Endothelial cell of umbilical vein (primary cell): ENCODE data around the gene OCIAD1. TPM values are rescaled to one million over a fixed set of nuclear protein-coding genes. Genes with fewer than 3 reads are reported as not detected.

ENCODE experiments used
- BruUV-seq: library from RNA; stranded (reverse); fragments of 400-500 nt; replicated peaks from 2 replicates; lab custom pipeline; 2021; lab: Mats Ljungman, UMichigan
- CTCF ChIA-PET: fragments of 300-600, 350-600 bp; sonication (Branson Sonifier 250); formaldehyde crosslinking; loops from one replicate; lab custom pipeline; 2021; ENCODE audit warnings: antibody characterized with exemption, inconsistent platforms; lab: Charles Lee
- POLR2A ChIA-PET: fragments of 300-600, 350-600 bp; sonication (Branson Sonifier 250); formaldehyde crosslinking; loops from one replicate; lab custom pipeline; 2021; ENCODE audit warnings: antibody characterized with exemption, inconsistent platforms; lab: Charles Lee
- DNase-seq: peaks from one replicate; pipeline ENCODE4 v3.0.0-alpha.2; 2011; ENCODE audit warnings: low read depth, low spot score
- FAIRE-seq: peaks from 2 replicates; lab custom pipeline; 2011; peaks lifted over from hg19 to GRCh38; lab: Jason Lieb, UNC
- H2AFZ ChIP-seq: 2 replicates; pipeline ENCODE4 v1.6.0; 2012; ENCODE audit warnings: low read depth, low read length, control low read depth, inconsistent platforms
- H3K27ac ChIP-seq: 2 replicates; pipeline ENCODE4 v1.5.1; 2011; ENCODE audit warnings: low read depth, mild to moderate bottlenecking, control low read depth, low read length, moderate library complexity; ENCODE audit not compliant: insufficient read depth
- H3K27me3 ChIP-seq, 2 experiments: 2 replicates each; pipeline versions ENCODE4 v1.6.0 to v1.6.1; 2011; ENCODE audit warnings: low read length in 2 of 2, mixed read lengths in 1 of 2; ENCODE audit not compliant: control insufficient read depth in 2 of 2, insufficient read depth in 2 of 2
- H3K36me3 ChIP-seq, 2 experiments: 2 replicates in 1 of 2; 3 replicates in 1 of 2; pipeline ENCODE4 v1.5.1; 2011; ENCODE audit warnings: low read length in 2 of 2, mild to moderate bottlenecking in 1 of 2, moderate library complexity in 1 of 2; ENCODE audit not compliant: control insufficient read depth in 2 of 2, insufficient read depth in 2 of 2; ENCODE audit errors: extremely low read depth in 1 of 2
- H3K4me1 ChIP-seq: 3 replicates; pipeline ENCODE4 v1.5.1; 2011; ENCODE audit warnings: mild to moderate bottlenecking, low read length; ENCODE audit not compliant: control insufficient read depth, insufficient read depth; ENCODE audit errors: extremely low read depth
- H3K4me2 ChIP-seq: 2 replicates; pipeline ENCODE4 v1.6.1; 2011; ENCODE audit warnings: low read length, control low read depth, mixed read lengths; ENCODE audit not compliant: insufficient read depth
- H3K4me3 ChIP-seq, 3 experiments: fragments of 200-600 bp in 1 of 3; sonication (generic), shearing (Covaris generic) in 1 of 3; replicated peaks in 1 of 3; 2 replicates each; pipeline ENCODE4 v1.5.1; 2011 to 2016; ENCODE audit warnings: control low read depth in 3 of 3, low read length in 3 of 3, mild to moderate bottlenecking in 2 of 3, inconsistent platforms in 1 of 3, low read depth in 1 of 3, moderate library complexity in 1 of 3; ENCODE audit not compliant: insufficient read depth in 1 of 3
- H3K79me2 ChIP-seq: 2 replicates; pipeline ENCODE4 v1.6.0; 2012; ENCODE audit warnings: low read length, inconsistent platforms; ENCODE audit not compliant: control insufficient read depth, insufficient read depth
- H3K9ac ChIP-seq: replicated peaks from 2 replicates; pipeline ENCODE3; 2011; ENCODE audit warnings: low read length, control low read depth; ENCODE audit not compliant: insufficient read depth; ENCODE audit errors: extremely low read depth
- H3K9me1 ChIP-seq: replicated peaks from 3 replicates; pipeline ENCODE4 v1.6.0; 2011; ENCODE audit warnings: mild to moderate bottlenecking, low read length; ENCODE audit not compliant: control insufficient read depth, insufficient read depth; ENCODE audit errors: extremely low read depth
- H3K9me3 ChIP-seq: replicated peaks from 2 replicates; pipeline ENCODE4 v1.5.1; 2012; ENCODE audit warnings: low read length, inconsistent platforms; ENCODE audit not compliant: control insufficient read depth, insufficient read depth
- H4K20me1 ChIP-seq: replicated peaks from 2 replicates; pipeline ENCODE3; 2011; ENCODE audit warnings: mild to moderate bottlenecking, low read length; ENCODE audit not compliant: control insufficient read depth, insufficient read depth; ENCODE audit errors: extremely low read depth
- CTCF ChIP-seq, 2 donors: IDR thresholded peaks; 1 replicate in 1 of 2; 2 replicates in 1 of 2; pipeline ENCODE4 v1.5.1; 2011; ENCODE audit warnings: low read length in 2 of 2, mild to moderate bottlenecking in 2 of 2, moderate library complexity in 2 of 2, control low read depth in 1 of 2, inconsistent platforms in 1 of 2, low read depth in 1 of 2; ENCODE audit not compliant: insufficient read depth in 1 of 2; ENCODE audit errors: extremely low read depth in 1 of 2
- EZH2 ChIP-seq: IDR thresholded peaks from 2 replicates; pipeline ENCODE4 v1.6.1; 2012; ENCODE audit warnings: borderline replicate concordance, low read depth, mild to moderate bottlenecking, moderate library complexity, low read length, inconsistent platforms; ENCODE audit not compliant: severe bottlenecking
- FOS ChIP-seq: IDR thresholded peaks from 2 replicates; pipeline ENCODE4 v1.6.1; 2011; ENCODE audit warnings: mild to moderate bottlenecking, low read length, moderate library complexity, borderline replicate concordance; ENCODE audit not compliant: insufficient read depth
- JUN ChIP-seq: IDR thresholded peaks from 2 replicates; pipeline ENCODE4 v1.6.1; 2011; ENCODE audit warnings: borderline replicate concordance, low read depth; ENCODE audit not compliant: insufficient read length, insufficient read depth
- POLR2A ChIP-seq: IDR thresholded peaks from 2 replicates; pipeline ENCODE4 v1.6.1; 2012; ENCODE audit warnings: low read depth, mild to moderate bottlenecking, control low read depth, low read length
- POLR2AphosphoS5 ChIP-seq: IDR thresholded peaks from 2 replicates; pipeline ENCODE4 v1.6.1; 2012; ENCODE audit warnings: low read depth, mild to moderate bottlenecking, control low read depth, low read length, moderate library complexity; ENCODE audit not compliant: insufficient read depth
- dilution Hi-C: fragments of 300-500 bp; cut with MboI; formaldehyde crosslinking; loops from one replicate; pipeline ENCODE4 v1.15.0; 2019; ENCODE audit warnings: low sequenced_read_pairs; ENCODE audit not compliant: extremely low pct_ligation_motif_present
- intact Hi-C: fragments of 100-400 bp; cut with micrococcal nuclease; formaldehyde crosslinking; loops from one replicate; pipeline ENCODE4 v1.10.0; 2022
- polyA plus RNA-seq, 4 experiments: library from polyadenylated mRNA; depleted of rRNA in 3 of 4; stranded (reverse) in 3 of 4; unstranded in 1 of 4; fragments of >200 nt; gene quantifications; 2 replicates each; pipeline versions ENCODE4 v1.2.1 to v1.2.3, GENCODE V29; 2011 to 2012; ENCODE audit warnings: missing spikeins in 1 of 4
- total RNA-seq: library from RNA; stranded (reverse); gene quantifications from 2 replicates; pipeline ENCODE4 v1.2.3, GENCODE V29; 2021

The OCIAD1 gene
- total and polyA plus RNA-seq, 2 donors (not counting 3 experiments of a cell fraction or from before 2014, with no cell fraction given) = 81.7 to 101 TPM

- FAIRE-seq (no peak), DNase-seq (no peak)
- no peak overlapping the region for H3K9ac ChIP-seq
- no TSS peak for BruUV-seq
- no peak overlapping the region for H2AFZ ChIP-seq
- CTCF ChIA-PET = interaction anchor here (1.3 kb wide), 1 partner anchor 218 kb away, joined by 5 read pairs; no protein-coding TSS in a partner anchor
- intact Hi-C loops (no loop called here), dilution Hi-C loops (no loop called here)
- TF ChIP-seq CTCF (IDR thresholded peaks at IDR 0.05; ENCODE audit: extremely low read depth in 1 of 2, insufficient read depth in 1 of 2, low read depth in 1 of 2, low read length in 2 of 2) (no peak), EZH2 (no peak), FOS (no peak), POLR2A (no peak), POLR2AphosphoS5 (no peak), JUN (no peak)
- H3K9me3 ChIP-seq = no peaks in the 10 kb centered on the region
- no peaks in the 10 kb centered on the region for H3K36me3 ChIP-seq
- no peak overlapping the region for H3K4me2 ChIP-seq
- peaks cover 16% of the 10 kb centered on the region for H3K4me1 ChIP-seq
- H3K27me3 ChIP-seq = no peaks in the 10 kb centered on the region
- H4K20me1 ChIP-seq = no peaks in the 10 kb centered on the region
- no peak overlapping the region for H3K4me3 ChIP-seq
- POLR2A ChIA-PET = no interaction called here
- H3K9me1 ChIP-seq = no peaks in the 10 kb centered on the region
- H3K79me2 ChIP-seq = no peaks in the 10 kb centered on the region
- H3K27ac ChIP-seq = no peak overlapping the region
Measured at GRCh38 chr4:48796927-48797679, 33.8 kb upstream of the OCIAD1 start.
